ENCODE results near the gene METTL6.
"Not testable (repeated sequence)": the region's sequence is repeated elsewhere in the genome, so short reads cannot be mapped to it uniquely, and the experiment has no call there.

Gene METTL6

DNA sequence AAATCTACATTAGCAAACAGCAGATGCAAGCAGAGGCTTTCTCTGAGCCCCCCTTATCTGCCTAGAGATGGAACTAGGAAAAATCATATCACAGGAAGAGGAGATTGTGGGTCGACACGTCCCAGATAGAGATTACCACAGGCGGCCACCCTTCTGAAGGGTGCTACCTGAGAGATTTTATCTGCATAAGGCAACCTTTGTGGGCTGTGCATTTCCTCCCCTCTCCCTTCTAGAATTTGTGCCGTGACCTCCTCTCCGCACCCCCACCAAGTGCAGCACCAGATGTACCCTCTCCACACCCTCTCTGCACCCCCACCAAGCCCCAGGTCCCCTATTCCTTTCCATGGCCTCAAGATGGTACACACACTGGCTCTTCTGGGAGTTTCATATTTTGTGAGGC lies 27.4 kb downstream of the METTL6 start:
- Histone ChIP-seq H3K36me3 (replicated peaks; ENCODE audit: insufficient read depth, low read length) (no peaks in the 10 kb centered on the region), H3K27ac (ENCODE audit: low read length) (no peak overlapping the region), H4K20me1 (ENCODE audit: insufficient read depth, low read length) (no peaks in the 10 kb centered on the region), H3F3A (ENCODE audit: insufficient read depth, low read length) (no peaks in the 10 kb centered on the region), H3K27me3 (replicated peaks; ENCODE audit: insufficient read depth, low read length) (no peaks in the 10 kb centered on the region), H3K4me2 (ENCODE audit: low read depth, low read length) (no peak overlapping the region), H2AFZ (ENCODE audit: low read length) (no peak overlapping the region), H3K9me2 (replicated peaks; ENCODE audit: insufficient read depth, low read length) (no peaks in the 10 kb centered on the region), H3K9ac (ENCODE audit: low read length) (no peak overlapping the region), H3K79me2 (ENCODE audit: low read length) (no peaks in the 10 kb centered on the region), H3K4me1 (ENCODE audit: low read length) (no peaks in the 10 kb centered on the region; the same call in 1 of the 2 replicates), H3K4me3 (ENCODE audit: low read length) (no peak overlapping the region), H3K9me3 (replicated peaks; ENCODE audit: insufficient read depth, low read length) (no peaks in the 10 kb centered on the region)
- TF ChIP-seq EZH2 (optimal IDR thresholded peaks at IDR 0.05; ENCODE audit: low read depth, low read length) (no peak), EZH2phosphoT487 (IDR thresholded peaks at IDR 0.05; ENCODE audit: low read length) (no peak)
- TF ChIP-seq, protein P1, sequence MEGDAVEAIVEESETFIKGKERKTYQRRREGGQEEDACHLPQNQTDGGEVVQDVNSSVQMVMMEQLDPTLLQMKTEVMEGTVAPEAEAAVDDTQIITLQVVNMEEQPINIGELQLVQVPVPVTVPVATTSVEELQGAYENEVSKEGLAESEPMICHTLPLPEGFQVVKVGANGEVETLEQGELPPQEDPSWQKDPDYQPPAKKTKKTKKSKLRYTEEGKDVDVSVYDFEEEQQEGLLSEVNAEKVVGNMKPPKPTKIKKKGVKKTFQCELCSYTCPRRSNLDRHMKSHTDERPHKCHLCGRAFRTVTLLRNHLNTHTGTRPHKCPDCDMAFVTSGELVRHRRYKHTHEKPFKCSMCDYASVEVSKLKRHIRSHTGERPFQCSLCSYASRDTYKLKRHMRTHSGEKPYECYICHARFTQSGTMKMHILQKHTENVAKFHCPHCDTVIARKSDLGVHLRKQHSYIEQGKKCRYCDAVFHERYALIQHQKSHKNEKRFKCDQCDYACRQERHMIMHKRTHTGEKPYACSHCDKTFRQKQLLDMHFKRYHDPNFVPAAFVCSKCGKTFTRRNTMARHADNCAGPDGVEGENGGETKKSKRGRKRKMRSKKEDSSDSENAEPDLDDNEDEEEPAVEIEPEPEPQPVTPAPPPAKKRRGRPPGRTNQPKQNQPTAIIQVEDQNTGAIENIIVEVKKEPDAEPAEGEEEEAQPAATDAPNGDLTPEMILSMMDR (IDR thresholded peaks at IDR 0.05; ENCODE audit: low read length): no peak
- no peak for DNase-seq

DNA sequence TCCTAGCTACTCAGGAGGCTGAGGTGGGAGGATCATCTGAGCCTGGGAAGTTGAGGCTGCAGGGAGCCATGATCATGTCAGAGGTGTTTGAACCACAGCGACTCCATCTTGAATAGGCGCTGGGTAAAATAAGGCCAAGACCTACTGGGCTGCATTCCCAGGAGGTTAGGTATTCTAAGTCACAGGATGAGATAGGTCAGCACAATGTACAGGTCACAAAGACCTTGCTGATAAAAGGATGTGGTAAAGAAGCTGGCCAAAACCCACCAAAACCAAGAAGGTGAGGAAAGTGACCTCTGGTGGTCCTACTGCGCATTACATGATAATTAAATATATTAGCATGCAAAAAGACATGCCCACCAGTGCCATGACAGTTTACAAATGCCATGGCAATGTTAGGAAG lies 28.6 kb downstream of the METTL6 start:
- H3K9ac ChIP-seq (ENCODE audit: low read length); H4K20me1 ChIP-seq (ENCODE audit: insufficient read depth, low read length); H3K4me3 ChIP-seq (ENCODE audit: low read length); H3K79me2 ChIP-seq (ENCODE audit: low read length); H2AFZ ChIP-seq (ENCODE audit: low read length); H3K9me2 ChIP-seq (replicated peaks; ENCODE audit: insufficient read depth, low read length); H3K9me3 ChIP-seq (replicated peaks; ENCODE audit: insufficient read depth, low read length); H3F3A ChIP-seq (ENCODE audit: insufficient read depth, low read length); H3K27ac ChIP-seq (ENCODE audit: low read length); H3K36me3 ChIP-seq (replicated peaks; ENCODE audit: insufficient read depth, low read length); H3K4me2 ChIP-seq (ENCODE audit: low read depth, low read length); H3K4me1 ChIP-seq (ENCODE audit: low read length); H3K27me3 ChIP-seq (replicated peaks; ENCODE audit: insufficient read depth, low read length): not testable (repeated sequence)
- TF ChIP-seq, protein P1 (IDR thresholded peaks at IDR 0.05; ENCODE audit: low read length): peak; percentile 53
- peak; percentile 57 for DNase-seq

DNA sequence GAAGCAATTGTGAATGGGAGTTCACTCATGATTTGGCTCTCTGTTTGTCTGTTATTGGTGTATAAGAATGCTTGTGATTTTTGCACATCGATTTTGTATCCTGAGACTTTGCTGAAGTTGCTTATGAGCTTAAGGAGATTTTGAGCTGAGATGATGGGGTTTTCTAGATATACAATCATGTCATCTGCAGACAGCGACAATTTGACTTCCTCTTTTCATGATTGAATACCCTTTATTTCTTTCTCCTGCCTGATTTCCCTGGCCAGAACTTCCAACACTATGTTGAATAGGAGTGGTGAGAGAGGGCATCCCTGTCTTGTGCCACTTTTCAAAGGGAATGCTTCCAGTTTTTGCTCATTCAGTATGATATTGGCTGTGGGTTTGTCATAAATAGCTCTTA lies 34.1 kb downstream of the METTL6 start:
- H3K4me2 ChIP-seq (ENCODE audit: low read depth, low read length); H4K20me1 ChIP-seq (ENCODE audit: insufficient read depth, low read length); H3K79me2 ChIP-seq (ENCODE audit: low read length); H3K27ac ChIP-seq (ENCODE audit: low read length); H3F3A ChIP-seq (ENCODE audit: insufficient read depth, low read length); H2AFZ ChIP-seq (ENCODE audit: low read length); H3K4me1 ChIP-seq (ENCODE audit: low read length); H3K27me3 ChIP-seq (replicated peaks; ENCODE audit: insufficient read depth, low read length); H3K9me2 ChIP-seq (replicated peaks; ENCODE audit: insufficient read depth, low read length); H3K9me3 ChIP-seq (replicated peaks; ENCODE audit: insufficient read depth, low read length); DNase-seq; H3K4me3 ChIP-seq (ENCODE audit: low read length); H3K9ac ChIP-seq (ENCODE audit: low read length); H3K36me3 ChIP-seq (replicated peaks; ENCODE audit: insufficient read depth, low read length): not testable (repeated sequence)

DNA sequence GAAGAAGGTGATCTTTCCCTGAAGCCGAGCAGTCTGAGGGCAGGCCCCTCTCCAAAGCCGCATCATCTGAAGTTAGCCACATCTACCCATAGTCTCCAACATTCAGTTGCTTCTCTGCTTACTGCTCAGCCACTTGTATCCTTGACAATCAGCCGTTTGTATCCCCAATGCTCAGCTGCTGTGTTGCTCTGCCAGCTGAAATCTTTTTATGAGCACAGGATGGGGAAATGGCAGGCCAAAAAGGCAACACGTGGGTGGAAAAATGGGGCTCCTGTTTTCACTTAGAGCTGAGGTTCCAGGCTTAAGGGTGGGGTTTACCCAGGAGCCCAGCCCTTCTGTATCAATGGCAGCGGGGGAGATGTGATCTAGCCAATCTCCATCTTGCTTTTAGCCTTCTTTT lies 36.3 kb downstream of the METTL6 start:
- Histone ChIP-seq H3K4me3 (ENCODE audit: low read length) (no peak overlapping the region), H2AFZ (ENCODE audit: low read length) (no peak overlapping the region), H3K9me2 (replicated peaks; ENCODE audit: insufficient read depth, low read length) (no peaks in the 10 kb centered on the region), H3K4me2 (ENCODE audit: low read depth, low read length) (no peak overlapping the region), H3K4me1 (ENCODE audit: low read length) (peaks cover 15% of the 10 kb centered on the region), H3K79me2 (ENCODE audit: low read length) (no peaks in the 10 kb centered on the region), H3K27me3 (replicated peaks; ENCODE audit: insufficient read depth, low read length) (no peaks in the 10 kb centered on the region), H3F3A (ENCODE audit: insufficient read depth, low read length) (peaks cover 4% of the 10 kb centered on the region; the same call in 1 of the 2 replicates), H3K9me3 (replicated peaks; ENCODE audit: insufficient read depth, low read length) (no peaks in the 10 kb centered on the region), H3K9ac (ENCODE audit: low read length) (no peak overlapping the region), H4K20me1 (ENCODE audit: insufficient read depth, low read length) (no peaks in the 10 kb centered on the region), H3K27ac (ENCODE audit: low read length) (no peak overlapping the region), H3K36me3 (replicated peaks; ENCODE audit: insufficient read depth, low read length) (no peaks in the 10 kb centered on the region)
- TF ChIP-seq, protein P1 (IDR thresholded peaks at IDR 0.05; ENCODE audit: low read length): no peak
- TF ChIP-seq EZH2phosphoT487 (IDR thresholded peaks at IDR 0.05; ENCODE audit: low read length): no peak
- no peak for TF ChIP-seq EZH2 (optimal IDR thresholded peaks at IDR 0.05; ENCODE audit: low read depth, low read length)
- DNase-seq: no peak
